GM13977 (cell line): ENCODE measurements around the gene ADCY10.

Experiments
- DNase-seq: peaks from one replicate; pipeline ENCODE4 v3.0.0; 2012; ENCODE audit warnings: low spot score
- CTCF ChIP-seq: IDR thresholded peaks from 2 replicates; pipeline ENCODE4 v1.5.1; 2012; ENCODE audit warnings: mild to moderate bottlenecking, control low read depth; ENCODE audit not compliant: insufficient read depth; ENCODE audit errors: extremely low read depth, missing control alignments
- in situ Hi-C: fragments of 300-500 bp; cut with MboI; formaldehyde crosslinking; loops from one replicate; pipeline ENCODE4 v1.12.0; 2022; ENCODE audit warnings: low sequenced_read_pairs, low pct_unique_long_range_greater_than_20kb, mixed read lengths, inconsistent platforms; ENCODE audit not compliant: unreplicated experiment

The ADCY10 gene

GRCh38 chr1:167800251-167800650 lies 113.7 kb downstream of the ADCY10 start:
- no peak for TF ChIP-seq CTCF
- no peak for DNase-seq

GRCh38 chr1:167799747-167800146 lies 114.2 kb downstream of the ADCY10 start:
- in situ Hi-C loops = no loop called here
- no peak for DNase-seq
- TF ChIP-seq CTCF = no peak

More at GRCh38 chr1:167800251-167800650, 113.7 kb downstream of the ADCY10 start:
- in situ Hi-C loops = no loop called here

- in situ Hi-C loops = no loop called here
- TF ChIP-seq CTCF = no peak
- no peak for DNase-seq
Observed at GRCh38 chr1:167798952-167799351, 115.0 kb downstream of the ADCY10 start.

- no peak for DNase-seq
- no peak for TF ChIP-seq CTCF
- in situ Hi-C loops = no loop called here
Observed at GRCh38 chr1:167797015-167797414, 116.9 kb downstream of the ADCY10 start.

GRCh38 chr1:167795810-167796740 lies 117.9 kb downstream of the ADCY10 start:
- in situ Hi-C loops = no loop called here
- DNase-seq = no peak

GRCh38 chr1:167794043-167794442 lies 119.9 kb downstream of the ADCY10 start:
- in situ Hi-C loops = no loop called here
- DNase-seq = no peak
- no peak for TF ChIP-seq CTCF

More at GRCh38 chr1:167795810-167796740, 117.9 kb downstream of the ADCY10 start:
- no peak for TF ChIP-seq CTCF
